ENCODE data around the gene SERPINA3. TPM values are rescaled to one million over a fixed set of nuclear protein-coding genes. Genes with fewer than 3 reads are reported as not detected.

The SERPINA3 gene
- total and polyA plus RNA-seq, 10 of the 15 experiments (the other 5 are each of a cell fraction or from before 2014, with no cell fraction given) = 2.2 TPM; not detected in 9

DNA sequence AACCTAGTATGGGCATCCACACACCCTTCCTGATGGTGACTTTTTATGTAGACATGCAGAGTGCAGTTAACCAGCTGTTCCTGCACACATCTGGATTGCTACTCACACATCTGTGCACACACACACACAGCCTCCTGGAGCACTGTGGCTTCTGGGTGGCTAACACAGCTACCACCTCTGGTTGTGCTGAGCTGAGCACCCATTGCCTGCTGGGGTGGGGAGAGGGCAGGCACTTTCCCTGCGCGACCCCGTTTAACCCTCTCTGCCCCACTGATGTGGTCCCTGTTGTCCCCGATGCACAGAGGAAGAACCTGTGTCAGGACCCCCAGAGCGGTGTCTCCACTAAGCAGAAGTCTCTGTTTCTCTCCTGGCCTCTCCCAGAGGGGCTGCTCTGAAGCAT is 14.4 kb upstream of the SERPINA3 start:
- Histone ChIP-seq H3K9me3 (replicated peaks; ENCODE audit: control insufficient read depth, insufficient read depth, low read length) (no peaks in the 10 kb centered on the region), H3K9ac (ENCODE audit: control insufficient read depth, insufficient read depth, low read length) (no peak overlapping the region), H3K4me3 (no peak overlapping the region), H3K79me2 (ENCODE audit: control insufficient read depth, insufficient read depth, low read length) (no peaks in the 10 kb centered on the region), H3K27me3 (replicated peaks in 1 of 2; ENCODE audit: control insufficient read depth in 2 of 2, insufficient read depth in 2 of 2, low read length in 1 of 2) (no peaks in the 10 kb centered on the region; a peak in 2 of 4 replicates), H4K20me1 (ENCODE audit: control insufficient read depth, insufficient read depth) (no peaks in the 10 kb centered on the region), H2AFZ (ENCODE audit: control insufficient read depth, low read depth, low read length) (no peak overlapping the region), H3K4me1 (ENCODE audit: control insufficient read depth, insufficient read depth, low read length) (no peaks in the 10 kb centered on the region), H3K4me2 (ENCODE audit: control insufficient read depth, insufficient read depth) (no peak overlapping the region), H3K36me3 (ENCODE audit: control insufficient read depth in 2 of 2, insufficient read depth in 2 of 2, low read length in 1 of 2) (no peaks in the 10 kb centered on the region), H3K27ac (ENCODE audit: control insufficient read depth, insufficient read depth) (no peak overlapping the region)
- intact Hi-C loops (cut with micrococcal nuclease; ENCODE audit: unreplicated experiment) = no loop called here
- in situ Hi-C loops (cut with MboI) = no loop called here
- TF ChIP-seq SUZ12 (IDR thresholded peaks at IDR 0.05; ENCODE audit: unreplicated experiment) (no peak), LARP7 (IDR thresholded peaks at IDR 0.05) (no peak), EED (IDR thresholded peaks at IDR 0.05; ENCODE audit: low read depth) (no peak), KAT2A (conservative IDR thresholded peaks at IDR 0.05; ENCODE audit: control insufficient read depth, low read depth, low read length) (no peak), HSF1 (IDR thresholded peaks at IDR 0.05; ENCODE audit: low read depth, low read length) (no peak), USF2 (IDR thresholded peaks at IDR 0.05; ENCODE audit: borderline replicate concordance, low read depth, low read length) (no peak), USF1 (IDR thresholded peaks at IDR 0.05; ENCODE audit: borderline replicate concordance, extremely low read length, insufficient read depth, low read depth, low read length) (no peak), ETV6 (conservative IDR thresholded peaks at IDR 0.05 in 1 of 2, IDR thresholded peaks at IDR 0.05 in 1 of 2; ENCODE audit: borderline replicate concordance in 1 of 2, low read depth in 1 of 2) (no peak), MEF2A (IDR thresholded peaks at IDR 0.05; ENCODE audit: insufficient read depth, low read depth, low read length) (no peak), CREM (IDR thresholded peaks at IDR 0.05; ENCODE audit: low read depth) (no peak), SIN3A (IDR thresholded peaks at IDR 0.05; ENCODE audit: low read depth, low read length) (no peak), E4F1 (IDR thresholded peaks at IDR 0.05; ENCODE audit: borderline replicate concordance, partially characterized antibody) (no peak), NR2C1 (IDR thresholded peaks at IDR 0.05) (no peak), REST (IDR thresholded peaks at IDR 0.05; ENCODE audit: low read depth, low read length) (no peak), PAX8 (IDR thresholded peaks at IDR 0.05) (no peak)
- CTCF ChIA-PET = no interaction called here
- DNase-seq (ENCODE audit: low read depth, low spot score) (no peak), FAIRE-seq (no peak), ATAC-seq (no peak)
- BruUV-seq (replicated peaks) = no TSS peak
- WGBS (ENCODE audit: insufficient coverage, insufficient replicate concordance, low lambda C conversion rate, missing lambda C conversion rate) = 48% methylated on average over 5 of the region's 5 CpGs
- SMC1A ChIA-PET (ENCODE audit: uncharacterized antibody, unreplicated experiment) = no interaction called here
- RAD21 ChIA-PET (ENCODE audit: unreplicated experiment) = no interaction called here
- POLR2A ChIA-PET = no interaction called here

All from GM12878 (cell line).